Transverse colon (tissue), 4 donors: ENCODE results near the gene CCL22. TPM values are rescaled to one million over a fixed set of nuclear protein-coding genes. Genes with fewer than 3 reads are reported as not detected.

Experiments
- DNase-seq: peaks from one replicate; pipeline ENCODE4 v3.0.0-alpha.2; 2019
- H3K27ac ChIP-seq, 4 donors: fragments of 200-600 bp; sonication (generic); 2 replicates each; pipeline ENCODE4 v1.5.1; 2016 to 2018; ENCODE audit warnings: inconsistent platforms in 4 of 4
- H3K27me3 ChIP-seq: fragments of 200-600 bp; sonication (generic); 2 replicates; pipeline ENCODE4 v1.5.1; 2017; ENCODE audit warnings: inconsistent platforms
- H3K36me3 ChIP-seq, 4 donors: fragments of 200-600 bp; sonication (generic); 2 replicates each; pipeline ENCODE4 v1.5.1; 2017 to 2019; ENCODE audit warnings: inconsistent platforms in 4 of 4
- H3K4me1 ChIP-seq, 4 donors: fragments of 200-600 bp; sonication (generic); 2 replicates each; pipeline ENCODE4 v1.5.1; 2017 to 2020; ENCODE audit warnings: inconsistent platforms in 4 of 4
- H3K4me3 ChIP-seq, 4 donors: fragments of 200-600 bp; sonication (generic); 1 replicate in 1 of 4; 2 replicates in 3 of 4; pipeline versions ENCODE4 v1.5.1 to v1.6.1; 2017 to 2019; ENCODE audit warnings: inconsistent platforms in 4 of 4
- H3K9me3 ChIP-seq, 2 donors: fragments of 200-600 bp; sonication (generic); 2 replicates each; pipeline ENCODE4 v1.5.1; 2017 to 2019; ENCODE audit warnings: inconsistent platforms in 2 of 2
- EP300 ChIP-seq: sonication (generic); formaldehyde crosslinking; IDR thresholded peaks from one replicate; pipeline ENCODE4 v1.6.1; 2017; ENCODE audit warnings: antibody characterized with exemption, low read depth
- POLR2A ChIP-seq: fragments of 450-650 bp; IDR thresholded peaks from one replicate; pipeline ENCODE4 v1.6.1; 2016; ENCODE audit warnings: antibody characterized with exemption, mild to moderate bottlenecking, moderate library complexity
- POLR2AphosphoS5 ChIP-seq, 3 donors: sonication (generic); formaldehyde crosslinking; IDR thresholded peaks; one replicate each; pipeline ENCODE4 v1.6.1; 2016; ENCODE audit warnings: antibody characterized with exemption in 3 of 3
- WGBS, 2 donors: methylation state at CpG; one replicate each; pipeline ENCODE4 v1.1.5; 2018; ENCODE audit warnings: low coverage in 1 of 2; 5-methylcytosine and 5-hydroxymethylcytosine counted together
- in situ Hi-C, 4 donors: fragments of 200-750 bp; cut with MboI; loops; one replicate each; pipeline versions ENCODE4 v1.15.0 to v1.15.1; 2017; ENCODE audit warnings: low sequenced_read_pairs in 3 of 4, low pct_ligation_motif_present in 1 of 4, low pct_unique_long_range_greater_than_20kb in 1 of 4
- intact Hi-C: fragments of 100-400 bp; cut with DNase I; formaldehyde crosslinking; loops from one replicate; pipeline ENCODE4 v1.15.1; 2023; ENCODE audit warnings: low total_unique reads
- total RNA-seq, 4 donors: library from RNA; depleted of rRNA; stranded (reverse); fragments of >200 nt; gene quantifications; one replicate each; pipeline ENCODE4 v1.1.0, GENCODE V29; 2016
- TF ChIP-seq, protein P1 (sequence below), 5 experiments: fragments of 200-600 bp in 3 of 5; fragments of 450-650 bp in 2 of 5; sonication (generic) in 3 of 5; IDR thresholded peaks; 1 replicate in 2 of 5; 2 replicates in 3 of 5; pipeline ENCODE4 v1.5.1; 2016 to 2017; ENCODE audit warnings: antibody characterized with exemption in 5 of 5, inconsistent platforms in 3 of 5, mild to moderate bottlenecking in 2 of 5, moderate library complexity in 1 of 5

CCL22 gene
- total RNA-seq, 4 donors from 2014 or later, result 0.64 TPM; not detected in 3

- in situ Hi-C loops (no loop called here), intact Hi-C loops (no loop called here)
- DNase-seq, result no peak
- Histone ChIP-seq H3K4me3 (no peak overlapping the region), H3K4me1 (no peaks in the 10 kb centered on the region), H3K9me3 (no peaks in the 10 kb centered on the region), H3K36me3 (no peaks in the 10 kb centered on the region), H3K27ac (no peak overlapping the region), H3K27me3 (no peaks in the 10 kb centered on the region)
- TF ChIP-seq, protein P1, sequence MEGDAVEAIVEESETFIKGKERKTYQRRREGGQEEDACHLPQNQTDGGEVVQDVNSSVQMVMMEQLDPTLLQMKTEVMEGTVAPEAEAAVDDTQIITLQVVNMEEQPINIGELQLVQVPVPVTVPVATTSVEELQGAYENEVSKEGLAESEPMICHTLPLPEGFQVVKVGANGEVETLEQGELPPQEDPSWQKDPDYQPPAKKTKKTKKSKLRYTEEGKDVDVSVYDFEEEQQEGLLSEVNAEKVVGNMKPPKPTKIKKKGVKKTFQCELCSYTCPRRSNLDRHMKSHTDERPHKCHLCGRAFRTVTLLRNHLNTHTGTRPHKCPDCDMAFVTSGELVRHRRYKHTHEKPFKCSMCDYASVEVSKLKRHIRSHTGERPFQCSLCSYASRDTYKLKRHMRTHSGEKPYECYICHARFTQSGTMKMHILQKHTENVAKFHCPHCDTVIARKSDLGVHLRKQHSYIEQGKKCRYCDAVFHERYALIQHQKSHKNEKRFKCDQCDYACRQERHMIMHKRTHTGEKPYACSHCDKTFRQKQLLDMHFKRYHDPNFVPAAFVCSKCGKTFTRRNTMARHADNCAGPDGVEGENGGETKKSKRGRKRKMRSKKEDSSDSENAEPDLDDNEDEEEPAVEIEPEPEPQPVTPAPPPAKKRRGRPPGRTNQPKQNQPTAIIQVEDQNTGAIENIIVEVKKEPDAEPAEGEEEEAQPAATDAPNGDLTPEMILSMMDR (IDR thresholded peaks at IDR 0.05), result no peak
- WGBS, 2 donors, result 89 to 100% methylated on average over 5 of the region's 5 CpGs
Measured at GRCh38 chr16:57355898-57356414, 2.6 kb upstream of the CCL22 start.

DNA sequence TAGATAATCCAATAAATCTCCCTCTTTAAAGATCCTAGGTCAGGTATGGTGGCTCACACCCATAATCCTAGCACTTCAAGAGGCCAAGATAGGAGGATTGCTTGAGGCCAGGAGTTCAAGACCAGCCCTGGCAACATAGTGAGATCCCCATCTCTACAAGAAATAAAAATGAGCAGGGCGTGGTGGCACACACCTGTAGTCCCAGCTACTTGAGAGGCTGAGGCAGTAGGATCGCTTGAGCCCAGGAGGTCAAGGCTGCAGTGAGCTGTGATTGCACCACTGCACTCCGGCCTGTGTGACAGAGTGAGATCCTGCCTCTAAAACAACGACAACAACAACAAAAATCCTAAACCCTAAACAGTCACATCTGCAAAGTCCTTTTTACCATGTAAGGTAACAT lies 2.0 kb upstream of the CCL22 start:
- H3K36me3 ChIP-seq, result no peaks in the 10 kb centered on the region
- H3K4me3 ChIP-seq, result no peak overlapping the region
- no peaks in the 10 kb centered on the region for H3K4me1 ChIP-seq
- no peak for TF ChIP-seq EP300
- TF ChIP-seq, protein P1 (IDR thresholded peaks at IDR 0.05), result no peak
- no peak overlapping the region for H3K27ac ChIP-seq
- no peaks in the 10 kb centered on the region for H3K27me3 ChIP-seq
- 85 to 100% methylated on average over 2 to 4 of the region's 4 CpGs for WGBS, 2 donors
- intact Hi-C loops (no loop called here), in situ Hi-C loops (no loop called here)
- no peak for DNase-seq
- H3K9me3 ChIP-seq, result no peaks in the 10 kb centered on the region

DNA sequence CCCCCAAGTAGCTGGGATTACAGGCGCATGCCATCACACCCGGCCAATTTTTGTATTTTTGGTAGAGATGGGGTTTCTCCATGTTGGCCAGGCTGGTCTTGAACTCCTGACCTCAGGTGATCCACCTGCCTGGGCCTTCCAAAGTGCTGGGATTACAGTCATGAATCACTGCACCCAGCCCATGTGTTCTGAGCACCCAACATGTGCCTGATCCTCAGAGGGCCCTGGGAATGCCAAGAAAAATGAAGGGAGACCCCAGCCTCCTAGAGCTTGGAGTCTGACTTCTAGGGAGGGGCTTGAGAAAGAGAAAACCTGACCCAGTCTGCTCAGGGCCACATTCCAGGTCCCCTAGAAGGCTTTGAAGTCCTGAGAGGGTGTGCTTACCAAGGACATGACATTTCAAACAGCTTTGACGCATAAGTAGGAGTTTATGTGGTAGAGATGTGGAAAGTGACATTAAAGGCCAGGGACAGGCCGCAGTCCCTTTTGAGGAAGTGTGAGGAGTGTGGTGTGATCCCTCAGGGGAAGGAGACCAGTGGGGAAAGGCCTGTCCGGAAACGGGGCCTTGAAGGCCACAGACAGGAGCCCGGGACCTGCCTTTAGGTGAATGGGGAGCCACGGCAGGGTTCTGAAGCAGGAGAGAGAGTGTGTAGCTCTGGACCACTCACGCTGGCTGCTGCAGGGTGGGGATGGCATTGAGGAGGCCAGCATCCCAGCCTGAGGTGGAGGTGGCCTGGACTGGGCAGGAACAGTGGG lies 1.1 kb upstream of the CCL22 start:
- DNase-seq, result no peak
- Histone ChIP-seq H3K27ac (no peak overlapping the region), H3K4me3 (no peak overlapping the region), H3K9me3 (no peaks in the 10 kb centered on the region), H3K27me3 (no peaks in the 10 kb centered on the region), H3K36me3 (no peaks in the 10 kb centered on the region), H3K4me1 (no peaks in the 10 kb centered on the region)
- 76 to 87% methylated on average over 4 to 9 of the region's 9 CpGs for WGBS, 2 donors
- in situ Hi-C loops, result no loop called here
- no peak for TF ChIP-seq EP300
- intact Hi-C loops, result no loop called here

DNA sequence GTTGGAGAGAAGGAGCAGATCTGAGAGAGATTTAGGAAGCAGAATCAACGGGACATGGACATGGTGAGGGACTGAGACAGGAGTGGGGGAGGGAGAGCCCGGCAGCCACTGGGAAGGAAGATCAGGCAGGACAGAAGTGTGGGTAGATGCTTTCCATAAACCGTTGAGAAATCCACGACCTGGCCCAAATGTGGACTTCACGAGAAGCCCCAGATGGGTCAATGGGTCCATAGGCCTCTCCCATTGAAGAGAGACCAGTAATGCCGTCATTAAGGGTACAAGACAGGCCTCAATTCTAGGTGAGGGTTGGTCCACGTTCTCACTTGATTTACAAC lies 530 bp upstream of the CCL22 start:
- intact Hi-C loops (no loop called here), in situ Hi-C loops (no loop called here)
- H3K4me3 ChIP-seq, result no peak overlapping the region
- H3K27me3 ChIP-seq, result no peaks in the 10 kb centered on the region
- H3K27ac ChIP-seq, result no peak overlapping the region
- DNase-seq, result no peak
- no peaks in the 10 kb centered on the region for H3K4me1 ChIP-seq
- 67 to 90% methylated on average over 1 to 7 of the region's 7 CpGs for WGBS, 2 donors
- no peaks in the 10 kb centered on the region for H3K9me3 ChIP-seq
- no peaks in the 10 kb centered on the region for H3K36me3 ChIP-seq
- TF ChIP-seq POLR2A (no peak), POLR2AphosphoS5 (IDR thresholded peaks at IDR 0.05) (no peak), EP300 (no peak)
- TF ChIP-seq, protein P1 (IDR thresholded peaks at IDR 0.05), result no peak
